HFF-Myc (cell line): ENCODE results near the gene CDC42EP2.
A peak's percentile ranks its signal among the peaks of the same experiment; 100 is the strongest.

ENCODE experiments used
- DNase-seq: peaks from one replicate; pipeline ENCODE4 v3.0.0-alpha.2; 2011; ENCODE audit warnings: low read depth; ENCODE audit errors: extremely low read depth
- H3K4me3 ChIP-seq: replicated peaks from 2 replicates; pipeline ENCODE4 v1.5.1; 2011; ENCODE audit warnings: low read depth, mild to moderate bottlenecking, control low read depth, low read length
- CTCF ChIP-seq: IDR thresholded peaks from 2 replicates; pipeline ENCODE4 v1.5.1; 2012; ENCODE audit warnings: mild to moderate bottlenecking, low read depth, low read length, control low read depth; ENCODE audit errors: missing control alignments

Gene CDC42EP2

GRCh38 chr11:65290448-65291165, 24.1 kb upstream of the CDC42EP2 start:
- H3K4me3 ChIP-seq, result no peak overlapping the region

GRCh38 chr11:65291613-65292012, 23.1 kb upstream of the CDC42EP2 start:
- peak overlapping the region; percentile 5; the same call in 1 of the 2 replicates for H3K4me3 ChIP-seq
- no peak for DNase-seq

More at GRCh38 chr11:65290448-65291165, 24.1 kb upstream of the CDC42EP2 start:
- TF ChIP-seq CTCF, result no peak
- peak; percentile 89 for DNase-seq

GRCh38 chr11:65292890-65293289, 21.8 kb upstream of the CDC42EP2 start:
- H3K4me3 ChIP-seq, result no peak overlapping the region
- no peak for TF ChIP-seq CTCF
- DNase-seq, result no peak

More at GRCh38 chr11:65291613-65292012, 23.1 kb upstream of the CDC42EP2 start:
- no peak for TF ChIP-seq CTCF

- TF ChIP-seq CTCF, result no peak
- DNase-seq, result no peak
- no peak overlapping the region for H3K4me3 ChIP-seq
These were observed 20.7 kb upstream of the CDC42EP2 start for GRCh38 chr11:65293909-65294381.

- no peak overlapping the region for H3K4me3 ChIP-seq
These were observed 19.7 kb upstream of the CDC42EP2 start for GRCh38 chr11:65295001-65295400.

GRCh38 chr11:65295571-65296341, 18.9 kb upstream of the CDC42EP2 start:
- no peak for TF ChIP-seq CTCF
- H3K4me3 ChIP-seq, result no peak overlapping the region
- no peak for DNase-seq

More at GRCh38 chr11:65295001-65295400, 19.7 kb upstream of the CDC42EP2 start:
- no peak for TF ChIP-seq CTCF
- no peak for DNase-seq
